CMK (cell line): ENCODE results near the gene PCDHGB4.
"Not testable (repeated sequence)": the region's sequence is repeated elsewhere in the genome, so short reads cannot be mapped to it uniquely, and the experiment has no call there.

Experiments
- DNase-seq: peaks from one replicate; pipeline ENCODE4 v3.0.0-alpha.2; 2010; ENCODE audit warnings: low read depth

Gene PCDHGB4

DNA sequence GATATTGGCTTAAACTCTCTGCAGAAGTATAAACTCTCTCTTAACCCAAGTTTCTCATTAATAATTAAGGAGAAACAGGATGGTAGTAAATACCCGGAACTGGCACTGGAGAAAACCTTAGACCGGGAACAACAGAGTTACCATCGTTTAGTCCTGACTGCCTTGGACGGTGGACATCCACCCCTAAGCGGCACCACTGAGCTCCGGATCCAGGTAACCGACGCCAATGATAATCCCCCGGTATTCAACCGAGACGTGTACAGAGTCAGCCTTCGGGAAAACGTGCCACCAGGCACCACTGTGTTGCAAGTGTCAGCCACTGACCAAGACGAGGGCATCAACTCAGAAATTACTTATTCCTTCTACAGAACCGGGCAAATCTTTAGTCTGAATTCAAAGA is 11.1 kb downstream of the PCDHGB4 start:
- no peak for DNase-seq

DNA sequence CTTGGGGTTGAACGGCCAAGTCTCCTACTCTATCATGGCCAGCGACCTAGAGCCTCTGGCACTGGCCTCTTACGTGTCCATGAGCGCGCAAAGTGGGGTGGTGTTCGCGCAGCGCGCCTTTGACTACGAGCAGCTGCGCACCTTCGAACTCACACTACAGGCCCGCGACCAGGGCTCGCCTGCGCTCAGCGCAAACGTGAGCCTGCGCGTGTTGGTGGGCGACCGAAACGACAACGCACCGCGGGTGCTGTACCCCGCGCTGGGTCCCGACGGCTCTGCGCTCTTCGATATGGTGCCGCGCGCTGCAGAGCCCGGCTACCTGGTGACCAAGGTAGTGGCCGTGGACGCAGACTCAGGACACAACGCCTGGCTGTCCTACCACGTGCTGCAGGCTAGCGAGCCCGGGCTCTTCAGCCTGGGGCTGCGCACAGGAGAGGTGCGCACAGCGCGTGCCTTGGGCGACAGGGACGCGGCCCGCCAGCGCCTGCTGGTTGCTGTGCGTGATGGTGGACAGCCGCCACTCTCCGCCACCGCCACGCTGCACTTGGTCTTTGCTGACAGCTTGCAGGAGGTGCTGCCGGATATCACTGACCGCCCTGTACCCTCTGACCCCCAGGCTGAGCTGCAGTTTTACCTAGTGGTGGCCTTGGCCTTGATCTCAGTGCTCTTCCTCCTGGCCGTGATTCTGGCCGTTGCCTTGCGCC is 12.2 kb downstream of the PCDHGB4 start:
- DNase-seq: no peak

DNA sequence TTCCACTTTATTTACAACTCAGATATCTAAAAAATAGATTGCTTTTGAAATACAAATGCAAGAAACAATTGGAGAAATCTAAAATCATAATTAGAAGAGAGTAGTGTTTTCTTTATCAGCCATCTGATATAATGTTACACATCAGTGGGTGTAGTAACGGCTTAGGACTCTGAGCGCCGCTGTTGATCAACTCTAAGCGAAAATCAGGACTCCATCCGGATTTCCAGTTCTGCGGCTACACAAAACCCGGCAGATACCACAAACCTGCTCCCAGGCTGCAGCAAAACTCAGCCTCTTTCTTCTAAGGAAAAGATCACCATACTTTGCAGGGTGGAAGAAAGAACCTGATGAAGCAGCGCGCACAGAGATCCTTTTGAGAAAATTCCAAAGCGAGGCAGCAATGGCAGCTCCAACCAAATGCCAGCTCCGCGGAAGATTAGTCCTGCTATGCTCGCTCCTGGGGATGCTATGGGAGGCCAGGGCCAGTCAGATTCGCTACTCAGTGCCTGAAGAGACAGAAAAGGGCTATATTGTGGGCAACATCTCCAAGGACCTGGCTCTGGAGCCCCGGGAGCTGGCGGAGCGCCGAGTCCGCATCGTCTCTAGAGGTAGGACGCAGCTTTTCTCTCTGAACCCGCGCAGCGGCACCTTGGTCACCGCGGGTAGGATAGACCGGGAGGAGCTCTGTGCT is 15.2 kb downstream of the PCDHGB4 start, which contains the start of gene PCDHGA9:
PCDHGA9 (plus strand) TSS at position 226 of the 691 bp plus-strand sequence; CDS start at position 401, 175 bp downstream.
- no peak for DNase-seq

DNA sequence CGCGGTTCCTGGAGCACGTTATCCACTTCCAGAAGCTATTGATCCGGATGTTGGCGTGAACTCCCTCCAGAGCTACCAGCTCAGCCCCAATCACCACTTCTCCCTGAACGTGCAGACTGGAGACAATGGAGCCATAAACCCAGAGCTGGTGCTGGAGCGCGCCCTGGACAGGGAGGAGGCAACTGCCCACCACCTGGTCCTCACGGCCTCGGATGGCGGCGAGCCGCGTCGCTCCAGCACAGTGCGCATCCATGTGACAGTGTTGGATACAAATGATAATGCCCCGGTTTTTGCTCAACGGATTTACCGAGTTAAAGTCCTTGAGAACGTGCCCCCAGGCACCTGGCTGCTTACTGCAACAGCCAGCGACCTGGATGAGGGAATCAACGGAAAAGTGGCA is 15.9 kb downstream of the PCDHGB4 start:
- no peak for DNase-seq

DNA sequence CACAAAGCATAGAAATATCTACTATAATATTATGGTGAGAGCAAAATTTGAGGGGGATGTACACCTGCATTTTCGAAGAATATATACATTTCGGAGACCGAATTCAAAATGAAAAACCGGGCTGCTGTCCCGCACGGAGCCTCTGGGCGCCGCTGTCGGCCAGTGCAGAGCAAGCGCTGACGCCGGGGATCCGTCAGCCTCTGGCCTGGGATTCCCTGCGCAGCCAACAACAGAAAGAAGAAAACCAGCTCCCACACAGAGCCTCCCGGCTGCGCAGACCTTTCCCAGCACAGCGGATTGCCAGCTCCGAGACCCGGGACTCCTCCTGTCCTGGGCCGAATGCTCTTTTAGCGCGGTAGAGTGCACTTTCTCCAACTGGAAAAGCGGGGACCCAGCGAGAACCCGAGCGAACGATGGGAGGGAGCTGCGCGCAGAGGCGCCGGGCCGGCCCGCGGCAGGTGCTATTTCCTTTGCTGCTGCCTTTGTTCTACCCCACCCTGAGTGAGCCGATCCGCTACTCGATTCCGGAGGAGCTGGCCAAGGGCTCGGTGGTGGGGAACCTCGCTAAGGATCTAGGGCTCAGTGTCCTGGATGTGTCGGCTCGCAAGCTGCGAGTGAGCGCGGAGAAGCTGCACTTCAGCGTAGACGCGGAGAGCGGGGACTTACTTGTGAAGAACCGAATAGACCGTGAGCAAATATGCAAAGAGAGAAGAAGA is 20.4 kb downstream of the PCDHGB4 start, which contains the start of gene PCDHGB6:
PCDHGB6 (plus strand) TSS at position 232 of the 716 bp plus-strand sequence; CDS start at position 414, 182 bp downstream.
- DNase-seq: not testable (repeated sequence)

DNA sequence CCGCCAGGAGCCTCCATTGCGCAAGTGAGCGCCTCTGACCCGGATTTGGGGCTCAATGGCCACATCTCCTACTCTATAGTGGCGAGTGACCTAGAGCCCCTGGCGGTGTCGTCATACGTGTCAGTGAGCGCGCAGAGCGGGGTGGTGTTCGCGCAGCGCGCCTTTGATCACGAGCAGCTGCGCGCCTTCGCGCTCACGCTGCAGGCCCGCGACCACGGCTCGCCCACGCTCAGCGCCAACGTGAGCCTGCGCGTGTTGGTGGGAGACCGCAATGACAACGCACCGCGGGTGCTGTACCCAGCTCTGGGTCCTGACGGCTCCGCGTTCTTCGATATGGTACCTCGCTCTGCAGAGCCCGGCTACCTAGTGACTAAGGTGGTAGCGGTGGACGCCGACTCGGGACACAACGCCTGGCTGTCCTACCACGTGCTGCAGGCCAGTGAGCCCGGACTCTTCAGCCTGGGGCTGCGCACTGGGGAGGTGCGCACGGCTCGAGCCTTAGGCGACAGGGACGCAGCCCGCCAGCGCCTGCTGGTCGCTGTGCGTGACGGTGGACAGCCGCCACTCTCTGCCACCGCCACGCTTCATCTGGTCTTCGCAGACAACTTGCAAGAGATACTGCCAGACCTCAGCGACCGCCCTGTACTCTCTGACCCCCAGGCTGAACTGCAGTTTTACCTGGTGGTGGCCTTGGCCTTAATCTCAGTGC is 22.3 kb downstream of the PCDHGB4 start:
- DNase-seq: no peak

DNA sequence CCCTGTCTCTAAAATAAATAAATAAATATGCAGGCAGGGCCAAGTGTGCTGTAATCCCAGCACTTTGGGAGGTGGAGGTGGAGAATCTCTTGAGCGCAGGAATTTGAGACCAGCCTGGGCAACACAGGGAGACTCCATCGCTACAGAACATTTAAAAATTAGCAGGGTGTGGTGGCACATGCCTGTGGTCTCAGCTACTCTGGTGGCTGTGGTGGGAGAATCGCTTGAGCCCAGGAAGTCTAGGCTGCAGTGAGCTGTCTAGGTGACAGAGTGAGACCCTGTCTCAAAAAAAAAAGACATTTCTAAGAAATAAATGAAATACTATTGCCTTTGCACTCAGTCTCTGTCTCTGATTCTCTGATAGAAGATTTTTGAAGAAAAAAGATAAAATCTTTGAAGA is 24.1 kb downstream of the PCDHGB4 start:
- DNase-seq: no peak

DNA sequence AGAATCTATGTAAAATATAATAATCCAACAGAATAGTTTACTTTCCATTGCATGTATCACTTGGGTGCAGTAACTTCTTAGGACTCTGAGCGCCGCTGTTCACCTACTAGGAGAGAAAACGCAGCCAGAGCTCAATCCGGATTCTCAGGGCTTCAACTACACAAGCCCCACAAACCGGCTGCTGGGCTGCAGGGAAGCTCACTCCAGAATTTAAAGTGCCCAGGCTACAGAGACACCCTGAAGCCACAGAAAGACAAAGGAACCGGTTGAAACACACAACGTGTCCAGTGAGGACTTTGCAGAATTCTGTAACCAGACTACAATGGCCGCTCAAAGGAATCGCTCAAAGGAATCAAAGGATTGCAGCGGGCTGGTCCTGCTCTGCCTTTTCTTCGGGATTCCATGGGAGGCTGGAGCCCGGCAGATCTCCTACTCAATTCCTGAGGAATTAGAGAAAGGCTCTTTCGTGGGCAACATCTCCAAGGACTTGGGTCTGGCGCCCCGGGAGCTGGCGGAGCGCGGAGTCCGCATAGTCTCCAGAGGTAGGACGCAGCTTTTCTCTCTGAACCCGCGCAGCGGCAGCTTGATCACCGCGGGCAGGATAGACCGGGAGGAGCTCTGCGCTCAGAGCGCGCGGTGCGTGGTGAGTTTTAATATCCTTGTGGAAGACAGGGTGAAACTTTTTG is 25.5 kb downstream of the PCDHGB4 start, which contains the start of gene PCDHGA10:
PCDHGA10 (plus strand) TSS at position 134 of the 686 bp plus-strand sequence; CDS start at position 323, 189 bp downstream.
- no peak for DNase-seq

DNA sequence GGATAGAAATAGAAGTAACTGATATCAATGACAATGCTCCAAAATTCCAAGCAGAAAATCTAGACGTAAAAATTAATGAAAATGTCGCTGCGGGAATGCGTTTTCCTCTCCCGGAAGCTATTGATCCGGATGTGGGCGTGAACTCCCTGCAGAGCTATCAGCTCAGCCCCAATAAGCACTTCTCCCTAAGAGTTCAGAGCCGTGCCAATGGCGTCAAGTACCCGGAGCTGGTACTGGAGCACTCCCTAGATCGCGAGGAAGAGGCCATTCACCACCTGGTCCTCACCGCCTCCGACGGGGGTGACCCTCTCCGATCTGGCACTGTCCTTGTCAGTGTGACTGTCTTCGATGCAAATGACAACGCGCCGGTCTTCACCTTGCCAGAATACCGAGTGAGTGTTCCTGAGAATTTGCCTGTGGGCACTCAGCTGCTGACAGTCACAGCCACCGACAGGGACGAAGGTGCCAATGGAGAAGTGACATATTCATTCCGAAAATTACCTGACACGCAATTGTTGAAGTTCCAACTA is 26.1 kb downstream of the PCDHGB4 start:
- no peak for DNase-seq

DNA sequence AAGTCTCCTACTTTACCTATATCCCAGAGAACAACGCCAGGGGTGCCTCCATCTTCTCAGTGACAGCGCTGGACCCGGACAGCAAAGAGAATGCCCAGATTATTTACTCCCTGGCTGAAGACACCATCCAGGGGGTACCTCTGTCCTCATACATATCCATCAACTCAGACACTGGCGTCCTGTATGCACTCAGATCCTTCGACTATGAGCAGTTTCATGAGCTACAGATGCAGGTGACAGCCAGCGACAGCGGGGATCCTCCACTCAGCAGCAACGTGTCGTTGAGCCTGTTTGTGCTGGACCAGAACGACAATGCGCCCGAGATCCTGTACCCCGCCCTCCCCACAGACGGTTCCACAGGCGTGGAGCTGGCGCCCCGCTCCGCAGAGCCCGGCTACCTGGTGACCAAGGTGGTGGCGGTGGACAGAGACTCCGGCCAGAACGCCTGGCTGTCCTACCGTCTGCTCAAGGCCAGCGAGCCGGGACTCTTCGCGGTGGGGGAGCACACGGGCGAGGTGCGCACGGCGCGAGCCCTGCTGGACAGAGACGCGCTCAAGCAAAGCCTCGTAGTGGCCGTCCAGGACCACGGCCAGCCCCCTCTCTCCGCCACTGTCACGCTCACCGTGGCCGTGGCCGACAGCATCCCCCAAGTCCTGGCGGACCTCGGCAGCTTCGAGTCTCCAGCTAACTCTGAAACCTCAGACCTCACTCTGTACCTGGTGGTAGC is 27.2 kb downstream of the PCDHGB4 start:
- DNase-seq: not testable (repeated sequence)

DNA sequence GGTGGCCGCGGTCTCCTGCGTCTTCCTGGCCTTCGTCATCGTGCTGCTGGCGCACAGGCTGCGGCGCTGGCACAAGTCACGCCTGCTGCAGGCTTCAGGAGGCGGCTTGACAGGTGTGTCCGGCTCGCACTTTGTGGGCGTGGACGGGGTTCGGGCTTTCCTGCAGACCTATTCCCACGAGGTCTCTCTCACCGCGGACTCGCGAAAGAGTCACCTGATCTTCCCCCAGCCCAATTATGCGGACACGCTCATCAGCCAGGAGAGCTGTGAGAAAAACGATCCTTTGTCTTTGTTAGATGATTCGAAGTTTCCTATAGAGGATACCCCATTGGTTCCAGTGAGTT is 27.7 kb downstream of the PCDHGB4 start:
- not testable (repeated sequence) for DNase-seq

DNA sequence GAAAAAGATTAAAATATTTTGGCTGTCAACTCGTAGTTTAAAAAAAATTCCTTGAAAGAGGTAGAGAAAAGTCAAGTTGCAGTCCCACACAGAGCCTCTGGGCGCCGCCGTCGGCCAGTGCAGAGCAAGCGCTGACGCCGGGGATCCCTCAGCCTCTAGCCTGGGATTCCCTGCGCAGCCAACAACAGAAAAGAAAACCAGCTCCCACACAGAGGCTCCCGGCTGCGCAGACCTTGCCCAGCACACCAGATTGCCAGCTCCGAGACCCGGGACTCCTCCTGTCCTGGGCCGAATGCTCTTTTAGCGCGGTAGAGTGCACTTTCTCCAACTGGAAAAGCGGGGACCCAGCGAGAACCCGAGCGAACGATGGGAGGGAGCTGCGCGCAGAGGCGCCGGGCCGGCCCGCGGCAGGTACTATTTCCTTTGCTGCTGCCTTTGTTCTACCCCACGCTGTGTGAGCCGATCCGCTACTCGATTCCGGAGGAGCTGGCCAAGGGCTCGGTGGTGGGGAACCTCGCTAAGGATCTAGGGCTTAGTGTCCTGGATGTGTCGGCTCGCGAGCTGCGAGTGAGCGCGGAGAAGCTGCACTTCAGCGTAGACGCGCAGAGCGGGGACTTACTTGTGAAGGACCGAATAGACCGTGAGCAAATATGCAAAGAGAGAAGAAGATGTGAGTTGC is 30.1 kb downstream of the PCDHGB4 start, which contains the start of gene PCDHGB7:
PCDHGB7 (plus strand) TSS at position 184 of the 679 bp plus-strand sequence; CDS start at position 367, 183 bp downstream.
- DNase-seq: not testable (repeated sequence)

DNA sequence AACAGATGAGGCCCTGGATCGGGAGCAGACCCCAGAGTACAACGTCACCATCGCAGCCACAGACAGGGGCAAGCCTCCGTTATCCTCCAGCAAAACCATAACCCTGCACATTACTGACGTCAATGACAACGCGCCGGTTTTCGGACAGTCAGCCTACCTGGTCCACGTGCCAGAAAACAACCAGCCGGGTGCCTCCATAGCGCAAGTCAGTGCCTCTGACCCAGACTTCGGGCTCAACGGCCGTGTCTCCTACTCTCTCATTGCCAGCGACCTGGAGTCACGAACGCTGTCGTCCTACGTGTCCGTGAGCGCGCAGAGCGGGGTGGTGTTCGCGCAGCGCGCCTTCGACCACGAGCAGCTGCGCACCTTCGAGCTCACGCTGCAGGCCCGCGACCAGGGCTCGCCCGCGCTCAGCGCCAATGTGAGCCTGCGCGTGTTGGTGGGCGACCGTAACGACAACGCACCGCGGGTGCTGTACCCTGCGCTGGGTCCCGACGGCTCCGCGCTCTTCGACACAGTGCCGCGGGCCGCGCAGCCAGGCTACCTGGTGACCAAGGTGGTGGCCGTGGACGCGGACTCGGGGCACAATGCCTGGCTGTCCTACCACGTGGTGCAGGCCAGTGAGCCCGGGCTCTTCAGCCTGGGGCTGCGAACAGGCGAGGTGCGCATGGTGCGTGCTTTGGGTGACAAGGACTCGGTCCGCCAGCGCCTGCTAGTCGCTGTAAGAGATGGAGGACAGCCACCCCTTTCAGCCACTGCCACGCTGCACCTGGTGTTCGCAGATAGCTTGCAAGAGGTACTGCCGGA is 31.8 kb downstream of the PCDHGB4 start:
- DNase-seq: no peak

DNA sequence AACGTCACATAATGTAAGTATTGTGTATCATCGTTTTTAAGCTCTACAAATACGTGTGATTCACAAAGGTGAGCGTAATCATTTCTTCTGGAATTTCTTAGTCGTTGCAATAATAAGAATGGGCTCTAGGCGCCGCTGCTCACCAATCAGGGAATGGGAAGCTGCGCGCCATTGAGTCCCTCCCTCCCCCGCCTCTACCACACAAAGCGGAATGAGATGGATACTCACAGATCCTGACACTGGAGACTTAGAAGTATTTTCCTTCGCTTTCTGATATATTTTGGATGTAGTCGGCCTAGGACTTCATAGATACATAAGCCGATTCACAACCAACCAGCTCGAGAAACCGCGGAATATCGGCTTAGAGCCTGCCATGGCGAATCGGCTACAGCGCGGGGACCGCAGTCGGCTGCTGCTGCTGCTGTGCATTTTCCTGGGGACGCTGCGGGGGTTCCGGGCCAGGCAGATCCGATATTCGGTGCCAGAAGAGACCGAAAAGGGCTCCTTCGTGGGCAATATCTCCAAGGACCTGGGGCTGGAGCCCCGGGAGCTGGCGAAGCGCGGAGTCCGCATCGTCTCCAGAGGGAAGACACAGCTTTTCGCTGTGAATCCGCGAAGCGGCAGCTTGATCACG is 33.5 kb downstream of the PCDHGB4 start, which contains the start of gene PCDHGA11:
PCDHGA11 (plus strand) TSS at position 197 of the 634 bp plus-strand sequence; CDS start at position 374, 177 bp downstream.
- no peak for DNase-seq

DNA sequence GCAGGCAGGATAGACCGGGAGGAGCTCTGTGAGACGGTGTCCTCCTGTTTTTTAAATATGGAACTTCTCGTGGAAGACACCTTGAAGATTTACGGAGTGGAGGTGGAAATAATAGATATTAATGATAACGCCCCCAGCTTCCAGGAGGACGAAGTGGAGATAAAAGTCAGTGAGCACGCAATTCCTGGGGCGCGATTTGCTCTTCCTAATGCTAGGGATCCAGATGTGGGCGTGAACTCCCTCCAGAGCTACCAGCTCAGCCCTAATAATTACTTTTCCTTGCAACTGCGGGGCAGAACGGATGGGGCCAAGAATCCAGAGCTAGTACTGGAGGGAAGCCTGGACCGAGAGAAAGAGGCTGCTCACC is 34.0 kb downstream of the PCDHGB4 start:
- DNase-seq: no peak

DNA sequence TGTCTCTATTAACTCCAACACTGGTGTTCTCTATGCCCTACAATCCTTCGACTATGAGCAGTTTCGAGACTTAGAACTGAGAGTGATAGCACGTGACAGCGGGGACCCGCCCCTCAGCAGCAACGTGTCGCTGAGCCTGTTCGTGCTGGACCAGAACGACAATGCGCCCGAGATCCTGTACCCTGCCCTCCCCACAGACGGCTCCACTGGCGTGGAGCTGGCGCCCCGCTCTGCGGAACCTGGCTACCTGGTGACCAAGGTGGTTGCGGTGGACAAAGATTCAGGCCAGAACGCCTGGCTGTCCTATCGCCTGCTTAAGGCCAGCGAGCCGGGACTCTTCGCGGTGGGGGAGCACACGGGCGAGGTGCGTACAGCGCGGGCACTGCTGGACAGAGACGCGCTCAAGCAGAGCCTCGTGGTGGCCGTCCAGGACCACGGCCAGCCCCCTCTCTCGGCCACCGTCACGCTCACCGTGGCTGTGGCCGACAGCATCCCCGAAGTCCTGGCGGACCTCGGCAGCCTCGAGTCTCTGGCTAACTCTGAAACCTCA is 35.3 kb downstream of the PCDHGB4 start:
- no peak for DNase-seq

DNA sequence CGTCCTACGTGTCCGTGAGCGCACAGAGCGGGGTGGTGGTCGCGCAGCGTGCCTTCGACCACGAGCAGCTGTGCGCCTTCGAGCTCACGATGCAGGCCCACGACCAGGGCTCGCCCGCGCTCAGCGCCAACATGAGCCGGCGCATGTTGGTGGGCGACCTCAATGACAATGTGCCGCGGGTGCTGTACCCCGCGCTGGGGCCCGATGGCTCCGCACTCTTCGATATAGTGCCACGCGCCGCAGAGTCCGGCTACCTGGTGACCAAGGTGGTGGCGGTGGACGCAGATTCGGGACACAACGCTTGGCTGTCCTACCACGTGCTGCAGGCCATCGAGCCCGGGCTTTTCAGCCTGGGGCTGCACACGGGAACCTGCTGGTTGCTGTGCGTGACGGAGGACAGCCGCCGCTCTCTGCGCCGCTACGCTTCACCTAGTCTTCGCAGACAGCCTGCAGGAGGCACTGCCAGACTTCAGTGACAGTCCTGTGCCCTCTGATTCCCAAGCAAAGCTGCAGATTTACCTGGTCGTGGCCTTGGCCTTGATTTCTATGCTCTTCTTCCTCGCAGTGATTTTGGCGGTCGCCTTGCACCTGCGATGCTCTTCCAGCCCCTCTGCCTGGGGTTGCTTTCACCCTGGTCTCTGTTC is 40.4 kb downstream of the PCDHGB4 start:
- DNase-seq: no peak
